Gastrocnemius medialis (tissue), 4 donors: ENCODE data around the gene SLC44A1.

Experiments used
- CTCF ChIP-seq, 5 experiments: fragments of 450-650 bp in 3 of 5; fragments of 200-600 bp in 2 of 5; sonication (generic) in 2 of 5; IDR thresholded peaks in 4 of 5; conservative IDR thresholded peaks in 1 of 5; 1 replicate in 4 of 5; 2 replicates in 1 of 5; pipeline ENCODE4 v1.5.1; 2016 to 2019; ENCODE audit warnings: antibody characterized with exemption in 5 of 5, mild to moderate bottlenecking in 3 of 5, moderate library complexity in 3 of 5
- POLR2A ChIP-seq, 2 donors: fragments of 450-650 bp; IDR thresholded peaks; one replicate each; pipeline ENCODE4 v1.6.1; 2017; ENCODE audit warnings: antibody characterized with exemption in 2 of 2, mild to moderate bottlenecking in 2 of 2, moderate library complexity in 2 of 2

- TF ChIP-seq CTCF (IDR thresholded peaks at IDR 0.05 in 4 of 5, conservative IDR thresholded peaks at IDR 0.05 in 1 of 5): no peak
- TF ChIP-seq POLR2A (IDR thresholded peaks at IDR 0.05): no peak
These were observed 95.4 kb downstream of the SLC44A1 start for GRCh38 chr9:105339849-105340248.
